A549 (cell line): ENCODE measurements around the gene FEZF1.

Experiments used
- CTCF ChIP-seq: fragments of >200 bp; sonication (Bioruptor Twin); formaldehyde crosslinking; IDR thresholded peaks from 3 replicates; pipeline ENCODE4 v1.5.1; 2016
- MAFK ChIP-seq: fragments of 450-650 bp; IDR thresholded peaks from 2 replicates; pipeline ENCODE4 v1.6.1; 2014; ENCODE audit not compliant: partially characterized antibody
- MAX ChIP-seq: IDR thresholded peaks from 2 replicates; pipeline ENCODE4 v1.6.1; 2012
- MYC ChIP-seq: IDR thresholded peaks from 2 replicates; pipeline ENCODE4 v1.6.1; 2012; ENCODE audit warnings: mild to moderate bottlenecking, inconsistent platforms, low read length, improper control_type of control experiment, borderline replicate concordance
- POLR2A ChIP-seq: IDR thresholded peaks from 2 replicates; pipeline ENCODE4 v1.6.1; 2012; ENCODE audit warnings: mild to moderate bottlenecking, low read length
- RCOR1 ChIP-seq: fragments of 150-350 bp; IDR thresholded peaks from 2 replicates; pipeline ENCODE4 v1.6.1; 2014; ENCODE audit warnings: antibody characterized with exemption, low read length, low read depth

GRCh38 chr7:122273117-122273516 lies 31.4 kb downstream of the FEZF1 start:
- TF ChIP-seq CTCF (no peak), POLR2A (no peak), MYC (no peak), MAX (no peak), MAFK (no peak), RCOR1 (no peak)
